PC-3 (cell line): ENCODE measurements around the gene TNRC6C. TPM values are rescaled to one million over a fixed set of nuclear protein-coding genes. Genes with fewer than 3 reads are reported as not detected.

Source experiments
- ATAC-seq: fragments of 200-7000 bp; cut with Tn5 transposase; 2 replicates; pipeline ENCODE4 v1.9.1; 2020; ENCODE audit warnings: mild to moderate bottlenecking, moderate library complexity
- BruUV-seq: library from RNA; stranded (reverse); fragments of 400-500 nt; replicated peaks from 2 replicates; lab custom pipeline; 2021; lab: Mats Ljungman, UMichigan
- CTCF ChIA-PET: fragments of 300-600 bp; sonication (Branson Sonifier 250); formaldehyde crosslinking; loops from one replicate; lab custom pipeline; 2022; ENCODE audit warnings: antibody characterized with exemption; lab: Charles Lee
- POLR2A ChIA-PET: fragments of 300-600 bp; sonication (Branson Sonifier 250); formaldehyde crosslinking; loops from one replicate; lab custom pipeline; 2022; ENCODE audit warnings: antibody characterized with exemption; ENCODE audit not compliant: unreplicated experiment; lab: Charles Lee
- DNase-seq: peaks from one replicate; pipeline ENCODE4 v3.0.0-alpha.2; 2015
- H2AFZ ChIP-seq: fragments of 300-600 bp; sonication (generic); 2 replicates; pipeline ENCODE4 v1.6.0; 2016; ENCODE audit warnings: antibody characterized with exemption, low read length
- H3F3A ChIP-seq: fragments of 300-600 bp; sonication (generic); one replicate; pipeline ENCODE4 v1.6.0; 2017; ENCODE audit warnings: antibody characterized with exemption, low read length, control low read depth, mild to moderate bottlenecking; ENCODE audit not compliant: unreplicated experiment
- H3K27ac ChIP-seq: fragments of 300-600 bp; sonication (generic); 2 replicates; pipeline ENCODE4 v1.5.1; 2016; ENCODE audit warnings: mild to moderate bottlenecking, low read length
- H3K27me3 ChIP-seq: fragments of 300-600 bp; sonication (generic); 2 replicates; pipeline ENCODE4 v1.6.1; 2016; ENCODE audit warnings: low read length, mixed read lengths
- H3K36me3 ChIP-seq: fragments of 300-600 bp; sonication (generic); 2 replicates; pipeline ENCODE4 v1.6.1; 2016; ENCODE audit warnings: low read depth, mixed run types, low read length, mixed read lengths
- H3K4me1 ChIP-seq: fragments of 300-600 bp; sonication (generic); 2 replicates; pipeline ENCODE4 v1.5.1; 2016; ENCODE audit warnings: low read length; ENCODE audit not compliant: insufficient read depth
- H3K4me2 ChIP-seq: fragments of 300-600 bp; sonication (generic); 2 replicates; pipeline ENCODE4 v1.6.0; 2016; ENCODE audit warnings: low read length
- H3K4me3 ChIP-seq: fragments of 300-600 bp; sonication (generic); 2 replicates; pipeline ENCODE4 v1.5.1; 2016; ENCODE audit warnings: mild to moderate bottlenecking, low read length, mixed read lengths
- H3K79me2 ChIP-seq: fragments of 300-600 bp; sonication (generic); 2 replicates; pipeline ENCODE4 v1.6.1; 2017; ENCODE audit warnings: low read length, mixed read lengths
- H3K9ac ChIP-seq: fragments of 300-600 bp; sonication (generic); 2 replicates; pipeline ENCODE4 v1.6.0; 2016; ENCODE audit warnings: mild to moderate bottlenecking, low read length
- H3K9me2 ChIP-seq: fragments of 300-600 bp; sonication (generic); replicated peaks from 2 replicates; pipeline ENCODE4 v1.6.1; 2016; ENCODE audit warnings: mixed run types, low read length, mixed read lengths
- H3K9me3 ChIP-seq: fragments of 300-600 bp; sonication (generic); 2 replicates; pipeline ENCODE4 v1.6.1; 2016; ENCODE audit warnings: low read length, mixed read lengths
- H4K20me1 ChIP-seq: fragments of 300-600 bp; sonication (generic); 2 replicates; pipeline ENCODE4 v1.6.1; 2016; ENCODE audit warnings: low read length, mixed read lengths
- EZH2 ChIP-seq: fragments of 300-600 bp; sonication (generic); IDR thresholded peaks from one replicate; pipeline ENCODE4 v1.6.1; 2017; ENCODE audit warnings: antibody characterized with exemption, mild to moderate bottlenecking, low read length; ENCODE audit not compliant: unreplicated experiment
- EZH2phosphoT487 ChIP-seq: fragments of 300-600 bp; sonication (generic); IDR thresholded peaks from 2 replicates; pipeline ENCODE4 v1.6.1; 2018; ENCODE audit warnings: mild to moderate bottlenecking, antibody characterized with exemption, low read length, borderline replicate concordance
- intact Hi-C: fragments of 100-400 bp; cut with micrococcal nuclease; formaldehyde crosslinking; loops from 2 replicates; pipeline ENCODE4 v1.9.0; 2023
- total RNA-seq: library from RNA; depleted of rRNA; stranded (reverse); fragments of >200 nt; gene quantifications from 2 replicates; pipeline ENCODE4 v1.2.3, GENCODE V29; 2014
- TF ChIP-seq, protein P1 (sequence below): fragments of 300-600 bp; sonication (generic); conservative IDR thresholded peaks from 2 replicates; pipeline ENCODE4 v1.5.1; 2017; ENCODE audit warnings: antibody characterized with exemption, low read depth, mild to moderate bottlenecking, low read length

The TNRC6C gene
- total RNA-seq, 1 experiment from 2014 or later: 5.3 TPM

GRCh38 chr17:78010759-78011158 is 52.3 kb downstream of the TNRC6C start:
- ChIA-PET CTCF (no interaction called here), POLR2A (no interaction called here)
- no TSS peak for BruUV-seq
- ATAC-seq: no peak
- DNase-seq: no peak
- TF ChIP-seq EZH2 (no peak), EZH2phosphoT487 (no peak)
- TF ChIP-seq, protein P1, sequence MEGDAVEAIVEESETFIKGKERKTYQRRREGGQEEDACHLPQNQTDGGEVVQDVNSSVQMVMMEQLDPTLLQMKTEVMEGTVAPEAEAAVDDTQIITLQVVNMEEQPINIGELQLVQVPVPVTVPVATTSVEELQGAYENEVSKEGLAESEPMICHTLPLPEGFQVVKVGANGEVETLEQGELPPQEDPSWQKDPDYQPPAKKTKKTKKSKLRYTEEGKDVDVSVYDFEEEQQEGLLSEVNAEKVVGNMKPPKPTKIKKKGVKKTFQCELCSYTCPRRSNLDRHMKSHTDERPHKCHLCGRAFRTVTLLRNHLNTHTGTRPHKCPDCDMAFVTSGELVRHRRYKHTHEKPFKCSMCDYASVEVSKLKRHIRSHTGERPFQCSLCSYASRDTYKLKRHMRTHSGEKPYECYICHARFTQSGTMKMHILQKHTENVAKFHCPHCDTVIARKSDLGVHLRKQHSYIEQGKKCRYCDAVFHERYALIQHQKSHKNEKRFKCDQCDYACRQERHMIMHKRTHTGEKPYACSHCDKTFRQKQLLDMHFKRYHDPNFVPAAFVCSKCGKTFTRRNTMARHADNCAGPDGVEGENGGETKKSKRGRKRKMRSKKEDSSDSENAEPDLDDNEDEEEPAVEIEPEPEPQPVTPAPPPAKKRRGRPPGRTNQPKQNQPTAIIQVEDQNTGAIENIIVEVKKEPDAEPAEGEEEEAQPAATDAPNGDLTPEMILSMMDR: no peak
- H3K27ac ChIP-seq: no peak overlapping the region
- H3K4me3 ChIP-seq: no peak overlapping the region
- no peaks in the 10 kb centered on the region for H3K4me1 ChIP-seq
- H3K9ac ChIP-seq: no peak overlapping the region
- H3K36me3 ChIP-seq: no peaks in the 10 kb centered on the region
- peaks cover 4% of the 10 kb centered on the region; the same call in 1 of the 2 replicates for H3K27me3 ChIP-seq
- no peaks in the 10 kb centered on the region for H3K79me2 ChIP-seq
- intact Hi-C loops: loop anchor here (10.0 kb wide), 1 partner anchor 276 kb away; no protein-coding TSS in a partner anchor
- no peak overlapping the region for H3K4me2 ChIP-seq
- H3K9me2 ChIP-seq: no peaks in the 10 kb centered on the region
- H2AFZ ChIP-seq: no peak overlapping the region
- H4K20me1 ChIP-seq: no peaks in the 10 kb centered on the region
- H3K9me3 ChIP-seq: no peaks in the 10 kb centered on the region
- H3F3A ChIP-seq: no peaks in the 10 kb centered on the region

- Histone ChIP-seq H3K4me2 (no peak overlapping the region), H3K9ac (no peak overlapping the region), H3K4me3 (no peak overlapping the region), H3K9me2 (no peaks in the 10 kb centered on the region), H3K79me2 (no peaks in the 10 kb centered on the region), H4K20me1 (no peaks in the 10 kb centered on the region), H3K27ac (no peak overlapping the region), H3F3A (no peaks in the 10 kb centered on the region), H3K27me3 (0 out of 2 replicates have a peak, but pooled peaks cover 3% of the 10 kb centered on the region), H3K9me3 (no peaks in the 10 kb centered on the region), H3K36me3 (no peaks in the 10 kb centered on the region), H2AFZ (no peak overlapping the region), H3K4me1 (no peaks in the 10 kb centered on the region)
- CTCF ChIA-PET: interaction anchor here (0.7 kb wide), 2 partner anchors 240 to 348 kb away, joined by 3 to 4 read pairs; no protein-coding TSS in a partner anchor
- POLR2A ChIA-PET: no interaction called here
- TF ChIP-seq, protein P1: no peak
- TF ChIP-seq EZH2 (no peak), EZH2phosphoT487 (no peak)
- intact Hi-C loops: loop anchor here (10.0 kb wide), 1 partner anchor 278 kb away; no protein-coding TSS in a partner anchor
- BruUV-seq: no TSS peak
- ATAC-seq (no peak), DNase-seq (no peak)
These were observed 53.9 kb downstream of the TNRC6C start for GRCh38 chr17:78012428-78012827.
